Right lobe of liver (tissue), 4 donors: ENCODE measurements around the gene FREM1.

Source experiments
- POLR2A ChIP-seq: fragments of 450-650 bp; IDR thresholded peaks from one replicate; pipeline ENCODE4 v1.6.1; 2017; ENCODE audit warnings: antibody characterized with exemption, mild to moderate bottlenecking
- TF ChIP-seq, protein P1 (sequence below), 4 donors: fragments of 200-600 bp in 3 of 4; fragments of 450-650 bp in 1 of 4; IDR thresholded peaks; one replicate each; pipeline versions ENCODE4 v1.5.1 to v1.8.0; 2016 to 2022; ENCODE audit warnings: antibody characterized with exemption in 4 of 4, mild to moderate bottlenecking in 2 of 4
- donor health status: DM: no; HTN: no; CAD: no.
- donor health status: DM: no; HTN: no; CAD: no.
- donor health status: DM: no; HTN: yes; CAD: no.

DNA sequence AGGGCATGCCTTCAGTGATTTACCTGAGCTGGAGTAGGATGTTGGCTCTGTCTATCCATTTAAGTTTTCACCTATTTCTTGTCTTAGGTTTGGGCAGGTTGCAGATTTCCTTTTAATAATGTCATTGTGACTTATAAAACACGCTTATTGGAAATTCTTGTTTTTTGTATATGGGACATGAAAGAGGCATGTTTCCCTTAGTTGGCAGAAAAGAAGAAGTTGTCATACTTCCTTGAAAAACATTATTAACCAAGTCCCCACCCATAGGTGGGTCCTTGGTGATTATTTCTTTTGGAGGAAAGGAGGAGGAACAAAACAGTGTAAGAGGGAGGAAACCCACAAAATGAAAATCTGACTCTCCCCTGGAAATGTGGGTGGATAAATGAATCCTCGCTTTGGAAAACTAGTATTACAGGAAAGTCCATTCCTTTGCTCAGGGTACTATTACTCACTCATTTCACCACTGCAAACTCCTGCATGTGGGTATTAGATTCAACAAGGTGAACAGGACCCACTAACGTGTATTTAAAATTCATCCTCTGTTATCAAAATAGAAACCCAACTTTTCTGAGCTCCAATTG lies 197.0 kb downstream of the FREM1 start:
- TF ChIP-seq, protein P1, sequence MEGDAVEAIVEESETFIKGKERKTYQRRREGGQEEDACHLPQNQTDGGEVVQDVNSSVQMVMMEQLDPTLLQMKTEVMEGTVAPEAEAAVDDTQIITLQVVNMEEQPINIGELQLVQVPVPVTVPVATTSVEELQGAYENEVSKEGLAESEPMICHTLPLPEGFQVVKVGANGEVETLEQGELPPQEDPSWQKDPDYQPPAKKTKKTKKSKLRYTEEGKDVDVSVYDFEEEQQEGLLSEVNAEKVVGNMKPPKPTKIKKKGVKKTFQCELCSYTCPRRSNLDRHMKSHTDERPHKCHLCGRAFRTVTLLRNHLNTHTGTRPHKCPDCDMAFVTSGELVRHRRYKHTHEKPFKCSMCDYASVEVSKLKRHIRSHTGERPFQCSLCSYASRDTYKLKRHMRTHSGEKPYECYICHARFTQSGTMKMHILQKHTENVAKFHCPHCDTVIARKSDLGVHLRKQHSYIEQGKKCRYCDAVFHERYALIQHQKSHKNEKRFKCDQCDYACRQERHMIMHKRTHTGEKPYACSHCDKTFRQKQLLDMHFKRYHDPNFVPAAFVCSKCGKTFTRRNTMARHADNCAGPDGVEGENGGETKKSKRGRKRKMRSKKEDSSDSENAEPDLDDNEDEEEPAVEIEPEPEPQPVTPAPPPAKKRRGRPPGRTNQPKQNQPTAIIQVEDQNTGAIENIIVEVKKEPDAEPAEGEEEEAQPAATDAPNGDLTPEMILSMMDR (IDR thresholded peaks at IDR 0.05): no peak
- TF ChIP-seq POLR2A: no peak
